ENCODE measurements around the gene SCUBE1.
A peak's percentile ranks its signal among the peaks of the same experiment; 100 is the strongest.

SCUBE1 gene

DNA sequence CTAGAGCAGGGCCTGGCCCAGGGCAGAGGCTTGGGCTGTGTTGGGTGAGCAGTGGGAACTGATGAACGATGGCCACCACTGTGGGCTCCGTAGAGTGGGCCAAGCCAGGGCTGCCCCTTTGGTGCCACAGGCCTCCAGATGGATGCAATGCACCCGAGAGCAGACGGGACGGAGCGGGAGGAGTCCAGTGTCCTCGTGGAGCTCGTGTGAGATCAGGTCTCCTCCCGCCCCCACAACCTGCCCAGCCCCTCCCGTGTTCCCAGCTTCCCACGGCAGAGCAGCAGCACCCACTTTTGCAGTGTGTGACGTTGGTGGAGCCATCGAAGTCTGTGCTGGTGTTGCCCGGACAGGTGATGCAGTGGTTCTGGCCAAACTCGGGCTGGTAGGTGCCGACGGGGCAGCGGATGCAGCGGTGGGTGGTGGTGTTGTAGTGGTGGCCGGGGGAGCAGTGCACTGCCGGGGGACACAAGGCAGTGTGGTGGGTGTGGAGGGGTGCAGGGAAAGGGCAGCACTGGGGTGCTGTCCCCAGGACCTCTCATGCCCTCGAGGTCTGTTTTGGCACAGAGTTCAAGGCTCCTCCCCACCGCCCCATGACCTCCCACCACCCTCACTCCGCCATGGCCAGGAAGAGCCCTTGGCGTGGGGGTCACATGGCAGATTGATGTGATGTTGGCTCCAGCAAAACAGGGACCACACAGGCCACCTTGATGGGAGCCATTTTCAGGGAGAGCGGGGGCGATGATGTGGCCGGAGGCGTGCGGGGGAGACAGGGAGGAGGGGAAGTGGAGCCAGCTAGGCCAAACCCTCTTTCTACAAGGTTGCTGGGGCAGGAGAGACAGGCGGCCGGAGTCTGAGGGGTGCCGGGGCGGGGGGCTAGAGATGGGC lies 132.3 kb downstream of the SCUBE1 start:
- DNase-seq: no peak

DNA sequence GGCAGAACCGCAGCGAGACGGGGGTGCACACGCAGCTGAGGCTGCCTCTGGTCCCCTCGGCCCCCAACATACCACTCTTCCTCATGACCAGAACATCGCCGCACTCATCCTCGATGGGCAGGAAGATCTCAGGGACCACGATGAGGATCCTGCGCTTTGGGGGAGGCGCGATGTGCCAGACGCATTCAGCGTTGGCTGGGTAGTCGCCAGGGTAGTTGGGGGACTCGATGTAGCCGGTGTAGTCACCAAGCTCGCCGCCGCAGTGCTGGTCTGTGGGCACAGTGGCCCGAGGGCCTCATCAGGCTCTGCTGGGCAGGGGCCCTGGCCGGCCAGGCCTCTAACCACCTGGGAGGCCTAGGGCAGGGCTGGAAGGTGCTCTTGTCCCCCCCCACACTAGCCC lies 133.2 kb downstream of the SCUBE1 start:
- no peak for DNase-seq

DNA sequence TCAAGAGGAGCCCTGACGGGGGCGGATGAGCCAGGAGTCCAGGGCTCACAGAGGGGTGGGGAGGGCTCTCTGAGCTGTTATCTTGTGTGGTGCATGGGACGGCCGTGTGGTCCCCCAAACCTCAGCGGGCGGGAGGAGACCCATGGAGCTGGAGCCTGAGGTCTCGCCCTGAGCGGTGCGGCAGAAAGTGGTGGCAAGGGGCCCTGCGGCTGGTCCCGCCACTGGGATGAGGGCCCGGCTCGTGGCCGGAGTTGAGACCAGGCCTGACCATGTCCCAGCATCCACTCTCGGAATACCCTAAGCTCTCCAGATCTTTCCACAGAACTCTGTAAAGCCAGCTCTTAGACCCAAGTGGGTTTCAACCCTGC lies 133.7 kb downstream of the SCUBE1 start:
- no peak for DNase-seq

DNA sequence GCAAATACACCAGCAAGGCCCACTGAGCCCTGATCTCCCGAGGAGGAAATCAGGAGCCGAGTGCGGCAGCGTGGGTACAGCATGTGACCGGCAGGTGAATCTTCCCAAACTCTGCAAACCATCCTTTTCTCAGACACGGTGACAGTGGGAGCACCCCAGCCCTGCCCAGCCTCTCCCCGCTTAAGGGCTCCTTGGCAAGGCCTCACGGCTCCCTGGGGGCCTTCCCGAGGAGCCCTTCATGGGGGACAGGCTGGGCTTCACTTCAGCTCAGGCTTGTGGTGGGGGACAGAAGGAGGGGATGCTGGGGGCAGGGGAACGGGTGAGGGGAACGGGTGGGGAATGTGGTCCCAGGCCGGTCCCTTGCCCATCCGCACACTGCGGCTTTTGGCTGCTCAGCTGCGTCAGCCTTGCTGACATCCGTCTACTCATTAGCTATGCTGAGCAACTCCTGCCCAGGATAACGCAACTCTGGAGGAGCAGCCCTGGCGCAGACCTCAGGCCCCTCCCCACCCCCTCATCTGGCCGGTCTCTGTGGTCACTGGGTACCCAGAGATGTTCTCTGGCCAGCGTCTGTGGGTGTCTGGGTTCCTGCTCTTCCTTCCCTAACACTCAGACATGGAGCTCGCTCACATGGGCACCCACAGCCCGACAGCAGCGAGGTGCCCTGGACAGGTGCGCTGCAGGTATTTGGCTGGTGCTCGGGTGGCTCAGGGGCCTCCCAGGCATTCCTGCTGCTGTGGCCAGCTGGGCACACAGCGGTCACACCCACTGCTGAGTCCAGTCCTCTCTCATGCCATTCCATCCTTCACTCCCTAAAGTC lies 134.3 kb downstream of the SCUBE1 start:
- no peak for DNase-seq

DNA sequence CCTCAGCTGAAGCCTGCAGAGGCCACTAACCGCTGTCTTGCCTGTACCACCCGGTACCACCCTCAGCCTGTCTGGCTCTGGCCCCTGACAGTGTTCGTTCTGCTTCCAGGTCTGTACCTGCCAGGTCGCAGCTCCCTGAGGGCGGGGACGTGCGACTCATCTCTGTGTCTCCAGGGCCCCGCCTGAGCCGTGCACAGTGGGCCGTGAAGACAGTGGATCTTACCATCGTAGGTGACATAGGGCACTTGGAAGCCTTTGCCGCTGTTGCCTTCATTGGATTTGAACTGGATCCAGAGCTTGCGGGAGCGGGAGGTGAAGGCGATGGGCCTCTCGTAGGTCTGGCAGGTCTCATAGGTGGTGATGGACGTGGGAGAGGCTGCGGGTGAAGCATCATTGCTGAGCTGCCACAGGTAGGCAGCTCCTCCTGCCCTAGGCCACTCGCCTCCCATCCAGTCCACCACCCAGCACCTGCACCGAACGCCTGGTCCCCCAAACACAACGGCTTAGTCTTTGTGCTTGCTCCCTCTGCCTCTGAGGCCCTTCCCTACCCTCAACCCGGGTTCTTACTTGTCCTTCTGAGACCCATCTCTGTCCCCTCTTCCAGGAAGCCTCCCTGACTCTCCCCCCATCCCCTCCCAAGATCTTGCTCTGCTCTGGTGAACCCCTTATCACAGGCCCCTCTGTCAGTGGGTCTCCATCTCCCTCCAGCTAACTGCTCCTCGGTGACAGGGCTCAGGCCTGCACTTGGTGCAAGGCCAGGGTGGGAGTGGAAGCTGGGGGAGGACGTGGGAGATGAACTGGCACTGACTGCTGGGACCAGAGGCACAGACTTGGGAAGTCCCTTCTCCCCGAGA lies 135.1 kb downstream of the SCUBE1 start:
- DNase-seq: no peak

DNA sequence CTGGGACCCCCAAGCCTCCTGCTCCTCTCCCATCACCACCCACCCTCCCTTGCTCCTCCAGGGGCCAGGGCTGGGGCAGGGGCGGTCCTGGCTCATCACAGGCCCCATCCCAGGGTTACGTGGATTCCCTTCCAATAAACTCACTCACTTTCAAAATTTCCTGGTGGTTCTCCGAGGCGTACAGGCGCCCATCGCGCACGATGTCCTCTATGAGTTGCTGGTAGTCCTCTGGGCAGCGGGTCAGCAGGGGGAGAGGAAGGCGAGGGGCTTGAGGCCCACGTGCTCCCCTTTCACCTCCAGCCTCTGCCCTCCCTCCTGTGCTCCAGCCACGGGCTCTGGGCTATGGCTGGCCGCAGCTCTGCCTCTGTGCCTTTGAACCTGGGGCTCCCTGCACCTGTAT lies 135.8 kb downstream of the SCUBE1 start:
- DNase-seq: no peak

DNA sequence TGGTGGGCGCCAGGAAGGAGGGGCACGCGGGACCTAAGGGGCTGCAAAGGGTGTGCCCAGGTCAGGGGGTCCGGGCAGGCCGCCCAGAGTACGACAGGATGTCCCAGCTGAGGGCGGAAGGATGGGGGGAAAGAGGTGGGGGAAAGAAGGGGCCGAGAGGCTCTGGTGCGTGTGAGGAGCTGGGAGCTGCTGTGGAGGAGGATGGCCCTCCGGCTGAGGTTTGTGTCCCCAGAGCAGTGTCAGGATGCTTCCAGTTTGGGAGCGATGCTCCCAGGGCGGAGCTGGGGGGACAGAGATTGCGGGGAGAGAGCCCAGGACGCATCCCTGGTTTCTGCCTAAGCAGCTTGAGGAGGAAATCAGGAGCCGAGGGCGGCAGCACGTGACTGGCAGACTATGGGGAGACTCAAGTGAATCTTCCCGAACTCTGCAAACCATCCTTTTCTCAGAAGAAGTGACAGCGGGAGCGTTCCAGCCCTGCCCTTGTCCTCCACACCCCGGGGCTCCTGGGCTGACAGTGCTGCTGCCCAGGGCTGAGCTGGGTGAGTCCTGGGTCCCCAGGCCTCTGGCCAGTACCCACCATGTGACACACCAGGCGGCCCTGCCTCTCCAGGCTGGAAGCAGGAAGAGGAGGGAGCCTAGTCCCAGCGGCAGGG lies 136.5 kb downstream of the SCUBE1 start:
- DNase-seq: no peak

DNA sequence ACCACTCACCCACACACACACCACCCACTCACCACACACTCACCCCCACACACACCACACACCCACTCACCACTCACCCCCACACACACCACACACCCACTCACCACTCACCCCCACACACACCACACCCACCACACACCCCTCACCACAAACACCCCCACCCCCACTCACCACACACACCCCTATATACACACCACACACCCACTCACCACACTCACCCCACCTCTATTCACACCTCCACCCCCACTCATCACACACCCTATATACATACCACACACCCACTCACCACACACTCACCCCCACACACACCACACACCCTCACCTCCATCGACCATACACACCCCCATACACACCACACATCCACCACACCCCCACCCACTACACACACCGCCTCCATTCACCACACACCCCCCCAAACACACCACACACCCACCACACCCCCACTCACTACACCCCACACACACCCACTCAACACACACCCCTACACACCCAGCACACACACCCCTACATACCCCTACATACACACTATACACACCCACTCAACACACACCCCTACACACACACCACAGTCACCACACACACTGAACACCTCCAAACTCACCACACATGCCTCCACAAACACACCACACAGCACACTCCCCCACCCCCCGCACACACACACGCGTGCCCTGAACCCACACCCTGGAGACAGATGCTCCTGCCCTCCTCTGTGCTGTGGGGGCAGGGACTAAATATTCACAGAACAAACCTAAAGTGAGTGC lies 137.2 kb downstream of the SCUBE1 start:
- DNase-seq: peak; percentile 35

DNA sequence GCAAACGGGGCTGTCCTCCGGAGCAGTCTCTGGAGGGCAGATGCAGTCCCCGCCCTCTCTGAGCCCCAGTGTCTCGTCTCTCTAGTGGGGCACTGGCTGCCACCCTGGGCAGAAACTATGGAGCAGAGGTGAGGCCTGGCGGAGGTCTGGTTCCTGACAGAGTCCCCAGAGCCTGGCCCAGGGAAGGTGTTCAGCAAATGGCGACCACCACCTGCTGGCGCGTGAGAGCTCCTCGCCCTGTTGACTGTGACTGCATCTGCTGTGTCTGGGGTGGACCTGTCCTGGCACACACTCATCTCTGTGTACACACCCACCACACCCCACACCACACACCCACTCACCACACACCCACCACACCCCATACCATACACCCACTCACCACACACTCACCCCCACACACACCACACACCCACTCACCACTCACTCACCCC lies 137.9 kb downstream of the SCUBE1 start:
- DNase-seq: no peak

DNA sequence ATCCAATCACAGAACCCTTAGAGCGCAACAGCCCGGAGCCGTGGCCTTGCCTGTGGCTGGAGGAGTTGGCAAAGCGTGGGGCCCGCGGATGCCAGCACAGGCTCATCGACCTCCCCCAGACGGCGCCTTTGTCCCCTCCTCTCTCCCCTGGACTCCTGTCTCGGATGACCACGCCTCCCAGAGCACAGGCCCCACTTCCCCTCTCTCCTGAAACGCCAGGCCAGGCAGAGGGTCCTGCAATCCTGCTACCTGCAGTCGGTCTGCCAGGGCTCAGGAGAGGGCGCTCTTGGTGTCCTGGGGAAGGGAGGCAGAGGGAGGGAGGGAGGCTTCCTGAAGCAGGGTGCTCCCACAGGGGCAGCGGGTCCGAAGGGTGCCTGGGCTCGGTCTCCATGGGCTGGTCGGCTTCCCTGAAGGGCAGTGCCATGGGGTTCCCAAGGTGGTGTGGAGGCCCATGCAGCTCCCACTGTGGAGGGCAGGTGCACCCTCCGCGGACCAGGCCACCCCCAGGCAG lies 139.6 kb downstream of the SCUBE1 start:
- DNase-seq: no peak

DNA sequence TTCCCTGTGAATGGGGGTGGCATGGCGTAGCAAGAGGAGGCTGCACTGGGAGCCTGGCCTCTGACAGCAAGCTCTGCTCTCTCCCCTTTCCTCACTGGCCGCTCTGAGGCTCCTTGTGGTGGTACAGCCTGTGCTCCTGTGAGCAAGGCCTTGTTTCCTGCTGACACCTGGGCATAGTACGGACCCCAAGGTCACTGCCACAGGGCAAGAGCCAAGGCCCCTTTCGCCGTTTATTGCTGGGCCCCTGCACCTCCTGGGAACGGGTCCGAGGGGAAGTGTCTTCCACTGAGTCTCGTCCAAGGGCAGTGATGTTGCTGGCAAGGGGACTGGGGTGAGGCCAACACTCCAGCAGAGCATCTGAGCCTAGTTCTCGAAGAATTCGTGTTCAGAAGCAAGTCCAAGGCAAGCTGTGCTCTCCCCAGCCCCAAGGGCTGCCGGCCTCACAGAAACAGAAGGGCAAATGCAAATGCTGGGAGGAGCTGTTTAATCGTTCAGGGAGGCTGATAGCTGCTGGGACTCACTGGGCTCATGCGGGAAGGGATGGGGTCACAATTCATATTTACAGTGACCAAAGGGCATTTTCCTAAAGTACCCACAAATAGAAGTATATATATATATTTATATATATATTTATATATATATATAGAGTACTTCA lies 140.3 kb downstream of the SCUBE1 start:
- no peak for DNase-seq

DNA sequence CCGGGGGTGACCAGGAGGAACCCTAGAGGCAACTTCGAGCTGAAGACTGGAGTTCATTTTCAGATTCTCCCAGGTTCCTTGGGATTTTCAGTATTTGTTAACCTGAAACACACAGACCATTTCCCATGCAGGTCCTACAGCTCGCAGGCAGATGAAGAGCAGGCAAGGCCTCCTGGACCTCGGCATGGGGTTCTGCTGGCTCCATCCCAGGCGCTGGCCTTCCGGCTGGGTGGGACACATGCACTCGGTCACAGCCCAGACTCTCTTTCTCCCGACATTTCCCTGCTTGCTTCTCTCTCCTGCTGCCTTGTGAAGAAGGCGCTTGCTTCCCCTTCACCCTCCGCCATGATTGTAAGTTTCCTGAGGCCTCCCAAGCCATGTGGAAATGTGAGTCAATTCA lies 140.8 kb downstream of the SCUBE1 start:
- no peak for DNase-seq

DNA sequence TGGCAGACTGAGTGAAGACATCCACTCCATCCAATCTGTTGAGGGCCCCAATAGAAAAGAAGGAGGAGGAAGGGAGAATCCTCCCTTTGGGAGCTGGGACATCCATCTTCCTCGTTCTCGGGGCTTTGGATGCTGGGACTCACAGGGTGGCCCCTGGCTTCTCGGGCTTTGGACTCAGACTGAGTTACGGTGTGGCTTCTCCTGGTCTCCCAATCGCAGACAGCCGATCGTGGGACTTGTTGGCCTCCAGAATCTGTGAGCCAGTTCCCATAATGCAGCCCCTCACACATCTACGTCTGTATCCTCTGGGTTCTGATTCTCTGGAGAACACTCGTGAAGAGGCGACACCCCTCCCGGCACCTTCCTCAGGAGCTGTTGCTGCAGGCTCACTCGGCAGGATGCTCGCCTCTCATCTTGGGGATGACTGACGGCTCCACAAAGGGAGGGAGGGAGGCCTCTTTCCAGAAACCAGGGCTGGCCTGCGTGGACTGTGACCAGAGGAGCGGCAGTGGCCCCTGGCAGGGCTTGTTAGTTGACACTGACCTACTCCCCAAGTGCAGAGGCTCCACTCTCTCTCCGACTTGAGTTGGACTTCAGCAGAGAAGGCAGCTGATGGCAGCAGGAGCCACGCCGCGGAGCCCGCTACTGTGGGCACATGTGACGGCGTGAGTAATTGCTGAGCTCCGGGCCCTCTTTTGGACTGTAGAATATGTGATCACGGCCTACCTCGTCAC lies 141.5 kb downstream of the SCUBE1 start:
- DNase-seq: no peak

DNA sequence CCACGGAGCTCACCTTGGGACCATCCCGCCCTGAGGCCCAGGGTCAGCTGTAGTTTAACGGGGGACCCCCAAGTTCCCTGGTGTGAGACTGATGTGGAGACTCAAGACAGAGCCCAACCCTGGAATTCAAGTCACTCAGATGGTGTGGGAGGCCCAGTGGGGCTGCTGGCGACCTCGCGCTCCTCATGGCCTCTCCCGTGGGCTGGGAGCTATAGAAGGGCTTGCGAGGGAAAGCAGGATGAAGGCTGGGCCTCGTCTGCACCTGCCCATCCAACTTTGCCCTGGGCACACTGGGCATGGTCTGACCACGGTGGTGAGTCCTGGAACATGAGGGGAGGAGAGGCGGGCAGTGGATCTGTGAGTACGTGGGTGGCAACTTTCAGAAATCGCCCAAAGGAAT lies 142.6 kb downstream of the SCUBE1 start:
- no peak for DNase-seq

DNA sequence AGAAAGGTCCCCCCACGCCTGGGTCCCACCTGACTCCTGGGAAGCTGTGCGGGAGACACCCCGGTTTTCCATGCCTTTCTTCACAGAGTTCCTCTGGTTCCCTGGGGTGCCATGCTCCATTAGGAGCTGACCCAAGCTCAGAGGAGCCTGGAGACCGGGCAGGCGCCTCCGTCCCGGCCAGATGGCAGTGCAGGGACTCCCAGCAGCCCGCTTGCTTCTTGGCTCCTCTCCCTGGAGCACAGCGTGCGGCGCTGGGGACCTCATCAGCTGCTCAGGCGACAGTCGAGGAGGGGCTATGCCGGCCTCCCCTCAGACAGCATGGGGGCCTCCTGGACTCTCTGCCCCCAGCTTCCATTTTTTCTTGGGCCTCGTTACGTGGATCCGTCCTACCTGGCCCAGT lies 143.1 kb downstream of the SCUBE1 start:
- no peak for DNase-seq

DNA sequence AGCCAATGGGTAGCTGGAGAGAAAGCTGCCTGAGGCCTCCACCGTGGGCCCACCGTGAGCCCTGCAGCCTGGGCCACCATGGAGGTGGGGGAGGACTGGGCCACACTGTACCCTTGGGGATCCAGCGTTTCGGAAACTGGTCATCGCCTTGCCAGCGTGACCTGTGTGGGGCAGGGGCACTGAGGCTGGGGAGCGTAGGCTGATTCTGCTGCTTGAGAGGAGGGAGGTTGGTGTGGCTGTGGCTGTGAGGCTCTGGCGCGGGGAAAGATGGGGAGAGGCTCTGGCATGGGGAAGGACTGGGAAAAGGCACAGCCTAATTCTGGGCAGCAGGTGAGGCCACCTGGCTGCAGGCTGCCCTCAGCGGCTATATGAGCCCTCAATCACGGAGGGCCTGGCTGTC lies 143.6 kb downstream of the SCUBE1 start:
- DNase-seq: no peak

DNA sequence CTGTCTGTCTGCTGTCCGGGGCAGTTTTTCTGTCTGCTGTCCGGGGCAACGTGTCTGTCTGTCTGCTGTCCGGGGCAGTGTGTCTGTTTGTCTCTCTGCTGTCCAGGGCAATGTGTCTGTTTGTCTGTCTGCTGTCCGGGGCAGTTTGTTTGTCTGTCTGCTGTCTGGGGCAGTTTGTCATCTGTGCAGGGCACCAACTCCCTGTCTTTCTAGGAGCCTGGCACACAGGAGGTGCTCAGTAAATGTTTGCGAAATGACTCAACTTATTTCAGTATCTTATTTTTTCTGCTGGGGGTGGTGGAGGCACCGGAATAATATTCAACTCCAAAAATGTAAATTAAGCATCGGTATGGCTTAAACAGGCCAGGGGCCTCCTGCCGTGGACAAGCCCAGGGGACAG lies 144.2 kb downstream of the SCUBE1 start:
- no peak for DNase-seq

DNA sequence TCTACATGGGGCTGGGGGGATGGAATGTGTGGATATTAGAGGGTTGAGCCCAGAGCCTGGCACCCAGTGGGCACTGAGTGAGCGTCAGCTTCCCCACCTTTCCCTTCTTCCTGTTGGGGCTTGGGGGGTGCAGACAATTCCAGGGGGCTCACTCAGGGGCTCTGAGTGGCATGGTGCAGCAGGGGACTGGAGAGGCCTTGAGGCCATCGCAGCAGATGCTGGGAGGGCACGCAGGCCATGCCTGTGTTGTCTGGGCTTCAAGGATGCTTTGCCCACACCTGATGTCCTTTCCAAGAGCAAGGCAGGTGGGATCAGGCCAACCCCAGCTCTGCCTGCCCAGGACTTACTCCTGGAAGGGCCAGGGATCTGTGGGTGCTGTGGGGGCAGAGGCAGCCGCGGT lies 145.0 kb downstream of the SCUBE1 start:
- DNase-seq: no peak

DNA sequence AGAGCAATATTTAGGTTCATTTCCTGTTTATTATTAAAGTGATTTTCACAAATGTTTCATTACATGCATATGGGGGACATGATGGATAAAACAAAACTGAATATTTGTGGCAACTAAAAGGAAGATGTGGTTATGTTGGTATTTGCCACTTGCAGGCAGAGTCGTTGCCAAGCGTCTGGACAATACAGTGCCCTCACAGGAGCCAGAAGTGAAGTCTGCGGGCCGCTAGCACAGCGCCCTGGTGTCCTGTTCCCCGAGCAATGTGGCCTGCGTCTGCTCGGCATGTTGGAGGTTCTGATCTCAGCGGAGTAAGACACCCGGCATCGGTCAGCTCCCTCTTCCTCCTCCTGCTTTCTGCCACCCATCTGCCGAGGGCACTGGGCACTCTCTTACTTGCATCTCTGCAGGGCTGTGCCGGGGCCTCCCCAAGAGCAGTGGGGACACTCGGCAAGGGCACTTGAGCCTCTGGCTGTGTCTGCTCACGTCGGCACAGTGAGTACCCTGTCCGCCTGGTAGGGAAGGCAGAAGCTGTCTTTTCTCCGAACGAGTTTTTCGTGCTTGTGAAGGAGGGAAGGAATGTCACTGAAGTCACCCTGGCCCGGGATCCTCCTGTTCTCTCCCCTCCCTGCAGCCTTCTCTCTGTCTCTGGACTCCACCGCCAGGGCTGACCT lies 145.8 kb downstream of the SCUBE1 start:
- DNase-seq: no peak

DNA sequence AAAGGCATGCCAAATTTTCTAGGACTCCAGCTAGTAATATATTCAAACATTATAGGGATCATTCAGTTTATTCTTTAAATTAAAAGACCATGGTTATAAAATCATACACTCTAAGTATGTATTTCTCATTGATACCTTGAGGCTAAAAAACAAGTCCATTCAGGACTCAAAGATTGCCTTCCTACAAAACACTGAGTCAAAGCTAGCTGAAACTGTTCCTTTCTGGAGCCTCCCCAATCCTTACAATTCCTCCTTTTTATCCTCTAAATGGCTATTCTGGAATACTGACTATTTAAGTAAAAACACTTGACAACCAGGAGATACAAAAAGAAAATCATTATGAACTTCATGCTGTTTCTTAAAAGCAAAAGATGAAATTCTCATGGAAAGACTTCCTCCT lies 151.3 kb downstream of the SCUBE1 start:
- DNase-seq: no peak
